ENCODE data around the gene LHX8. TPM values are rescaled to one million over a fixed set of nuclear protein-coding genes. Genes with fewer than 3 reads are reported as not detected.
"Not testable (repeated sequence)": the region's sequence is repeated elsewhere in the genome, so short reads cannot be mapped to it uniquely, and the experiment has no call there.

Gene LHX8
- total RNA-seq, 1 experiment from 2014 or later: not detected

DNA sequence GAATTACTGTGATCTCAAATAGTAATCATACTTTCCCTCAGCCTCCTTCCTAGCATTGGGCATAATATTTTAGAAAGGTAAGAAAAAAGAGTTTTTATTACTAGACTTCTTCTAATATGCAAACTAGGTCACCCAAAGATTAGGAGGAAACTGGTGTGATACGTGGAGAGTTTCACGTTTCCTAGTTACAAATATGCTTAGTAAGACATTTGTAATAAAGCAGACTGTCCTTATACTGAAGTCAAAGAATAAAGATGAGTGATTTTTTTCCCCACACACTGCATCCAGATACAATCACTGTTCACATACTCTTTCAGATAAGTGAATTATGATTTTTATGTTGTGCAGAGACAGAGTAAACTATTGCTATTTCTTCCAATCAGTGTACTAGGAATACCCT lies 17.9 kb downstream of the LHX8 start:
- Histone ChIP-seq H3K36me3 (replicated peaks; ENCODE audit: control insufficient read depth, insufficient read depth, low read length) (no peaks in the 10 kb centered on the region), H3K27me3 (ENCODE audit: control insufficient read depth, insufficient read depth, low read length) (no peaks in the 10 kb centered on the region), H3K4me3 (ENCODE audit: insufficient read depth, low read depth, low read length) (no peak overlapping the region)
- DNase-seq: no peak

DNA sequence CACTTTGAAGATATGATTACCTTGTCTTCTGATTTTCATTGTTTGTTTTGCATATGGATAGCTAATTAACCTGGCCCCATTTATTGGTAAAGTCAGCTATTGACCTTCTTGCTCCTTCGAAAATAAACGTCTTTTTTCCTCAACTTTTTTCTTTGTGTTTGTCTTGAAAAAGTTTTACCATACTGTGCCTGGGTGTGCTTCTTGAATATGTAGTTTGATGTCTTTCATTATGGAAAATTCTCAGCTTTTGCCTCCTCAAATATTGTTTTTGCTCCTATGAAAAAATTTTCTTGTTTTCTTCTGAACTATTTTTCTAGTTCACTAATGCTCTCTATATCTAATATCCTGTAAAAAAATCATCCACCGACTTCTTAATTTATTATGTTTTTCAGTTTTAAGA lies 25.0 kb downstream of the LHX8 start:
- H3K27me3 ChIP-seq (ENCODE audit: control insufficient read depth, insufficient read depth, low read length): no peaks in the 10 kb centered on the region
- H3K4me3 ChIP-seq (ENCODE audit: insufficient read depth, low read depth, low read length): no peak overlapping the region
- H3K36me3 ChIP-seq (replicated peaks; ENCODE audit: control insufficient read depth, insufficient read depth, low read length): no peaks in the 10 kb centered on the region
- no peak for DNase-seq

DNA sequence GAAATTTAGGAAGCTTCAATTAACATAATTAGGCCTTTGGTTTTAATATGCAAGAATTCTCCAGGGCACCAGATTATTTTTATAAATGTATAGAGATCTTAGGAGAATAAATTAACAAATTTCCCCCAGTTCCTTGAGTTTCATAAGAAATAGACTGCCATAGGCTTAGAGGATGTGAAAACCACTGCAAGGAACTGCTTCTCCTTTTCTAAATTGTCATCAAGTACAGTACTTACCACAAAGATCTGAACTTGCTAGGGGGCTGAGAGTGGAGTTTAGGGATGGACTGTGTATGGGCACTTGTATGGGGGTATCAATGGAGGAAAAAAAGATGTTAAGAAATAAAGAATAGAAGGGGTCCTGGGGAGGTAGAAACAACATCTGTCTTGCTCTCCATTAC lies 31.1 kb downstream of the LHX8 start:
- Histone ChIP-seq H3K36me3 (replicated peaks; ENCODE audit: control insufficient read depth, insufficient read depth, low read length) (no peaks in the 10 kb centered on the region), H3K4me3 (ENCODE audit: insufficient read depth, low read depth, low read length) (no peak overlapping the region), H3K27me3 (ENCODE audit: control insufficient read depth, insufficient read depth, low read length) (no peaks in the 10 kb centered on the region)
- no peak for DNase-seq

DNA sequence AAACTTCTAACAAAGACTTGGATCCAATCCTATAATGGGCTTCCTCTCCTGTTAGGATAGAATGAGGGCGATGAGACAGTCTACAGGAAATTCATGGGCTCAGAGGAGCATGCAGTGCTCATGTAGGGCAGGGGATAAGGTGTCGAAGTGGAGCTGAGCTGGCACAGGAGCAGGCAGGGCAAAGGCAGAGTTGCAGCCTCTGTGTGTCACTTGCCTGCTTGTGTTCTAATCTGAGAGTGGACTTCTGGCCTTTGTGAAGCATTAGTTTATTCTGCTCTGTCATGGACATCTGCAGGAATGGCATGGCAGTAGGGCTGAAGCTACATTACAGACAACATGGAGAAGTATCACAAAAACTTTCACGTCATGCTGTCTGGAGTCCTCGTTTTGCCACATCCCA lies 32.6 kb downstream of the LHX8 start:
- no peak for DNase-seq

DNA sequence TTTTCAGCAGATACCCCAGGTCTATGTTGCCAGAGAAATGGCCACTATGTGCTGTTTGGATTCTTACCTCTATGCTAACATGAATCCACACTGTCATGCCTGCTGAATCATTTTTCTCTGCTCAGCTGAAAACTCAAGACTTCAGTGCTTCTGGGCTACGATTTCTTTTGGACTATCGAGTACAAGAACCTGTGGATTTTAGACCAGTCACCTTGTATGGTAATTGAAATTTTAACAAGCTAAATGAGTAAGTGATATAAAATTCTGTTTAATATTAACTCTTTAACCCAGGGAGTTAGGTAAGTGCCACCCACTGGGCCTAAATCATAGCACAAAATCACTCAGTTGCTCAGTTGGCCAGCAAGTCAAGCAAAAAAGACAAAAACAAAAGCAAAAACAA lies 35.8 kb downstream of the LHX8 start:
- DNase-seq: no peak
- Histone ChIP-seq H3K36me3 (replicated peaks; ENCODE audit: control insufficient read depth, insufficient read depth, low read length) (no peaks in the 10 kb centered on the region), H3K27me3 (ENCODE audit: control insufficient read depth, insufficient read depth, low read length) (no peaks in the 10 kb centered on the region), H3K4me3 (ENCODE audit: insufficient read depth, low read depth, low read length) (no peak overlapping the region)

More for the DNA sequence above, 32.6 kb downstream of the LHX8 start:
- Histone ChIP-seq H3K4me3 (ENCODE audit: insufficient read depth, low read depth, low read length) (no peak overlapping the region), H3K36me3 (replicated peaks; ENCODE audit: control insufficient read depth, insufficient read depth, low read length) (no peaks in the 10 kb centered on the region), H3K27me3 (ENCODE audit: control insufficient read depth, insufficient read depth, low read length) (no peaks in the 10 kb centered on the region)

DNA sequence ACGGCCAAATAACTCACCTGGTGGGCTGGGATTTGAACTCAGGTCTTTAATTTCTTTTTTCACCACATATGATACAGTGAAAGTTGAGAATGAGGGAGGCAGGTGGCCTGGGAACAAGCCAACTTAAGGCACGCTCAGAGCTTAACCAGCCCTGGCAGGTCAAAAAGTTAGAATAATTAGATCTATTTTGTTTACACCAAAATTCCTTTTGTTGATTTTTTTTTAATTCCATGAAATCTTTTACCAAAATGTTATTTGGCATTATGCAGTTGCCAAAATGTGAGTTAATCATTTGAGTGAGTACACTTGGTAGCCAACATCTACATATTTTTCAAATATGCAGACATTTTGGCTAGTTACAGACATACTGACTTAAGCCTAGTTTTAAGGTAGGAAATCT lies 36.8 kb downstream of the LHX8 start:
- DNase-seq: no peak
- H3K4me3 ChIP-seq (ENCODE audit: insufficient read depth, low read depth, low read length): no peak overlapping the region
- no peaks in the 10 kb centered on the region for H3K36me3 ChIP-seq (replicated peaks; ENCODE audit: control insufficient read depth, insufficient read depth, low read length)
- no peaks in the 10 kb centered on the region for H3K27me3 ChIP-seq (ENCODE audit: control insufficient read depth, insufficient read depth, low read length)

DNA sequence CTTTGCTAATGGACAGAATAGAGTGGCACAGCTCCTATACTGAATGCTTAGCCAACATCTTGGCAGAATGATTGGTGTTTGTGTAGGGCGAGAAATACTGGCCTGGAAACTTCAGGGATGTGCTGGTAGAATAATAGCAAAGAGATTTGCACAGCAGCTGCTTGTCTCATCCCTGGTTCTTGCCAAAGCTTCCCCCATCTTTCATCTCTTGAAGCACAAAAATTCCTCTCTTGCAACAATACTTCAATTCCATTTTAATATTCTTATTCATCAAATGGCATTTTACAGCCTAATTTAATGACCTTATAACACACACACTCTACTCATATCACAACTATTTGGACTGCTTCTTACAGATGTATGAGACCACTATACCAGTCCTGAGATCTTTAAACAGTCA lies 37.7 kb downstream of the LHX8 start:
- Histone ChIP-seq H3K27me3 (ENCODE audit: control insufficient read depth, insufficient read depth, low read length) (no peaks in the 10 kb centered on the region), H3K36me3 (replicated peaks; ENCODE audit: control insufficient read depth, insufficient read depth, low read length) (no peaks in the 10 kb centered on the region), H3K4me3 (ENCODE audit: insufficient read depth, low read depth, low read length) (no peak overlapping the region)
- DNase-seq: no peak

DNA sequence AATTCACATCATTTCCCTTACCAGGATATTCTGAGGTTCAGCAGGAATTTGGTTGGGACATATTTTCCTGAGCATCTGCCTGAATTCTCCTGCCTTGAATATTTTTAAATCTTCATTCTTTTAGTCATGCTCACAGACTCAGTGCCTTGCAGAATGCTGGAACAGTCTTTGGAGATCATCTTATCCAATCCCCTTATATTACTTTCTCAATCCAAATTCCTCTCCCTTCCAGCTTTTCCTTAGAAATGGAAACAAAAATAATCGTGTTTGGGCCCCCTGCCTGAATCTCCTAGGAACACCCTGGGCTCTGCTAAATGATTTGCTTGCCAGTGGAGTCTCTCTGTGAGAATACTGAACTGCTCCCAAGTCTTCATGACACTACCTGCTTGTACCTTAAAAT lies 38.4 kb downstream of the LHX8 start:
- H3K4me3 ChIP-seq (ENCODE audit: insufficient read depth, low read depth, low read length): no peak overlapping the region
- no peak for DNase-seq
- H3K36me3 ChIP-seq (replicated peaks; ENCODE audit: control insufficient read depth, insufficient read depth, low read length): no peaks in the 10 kb centered on the region
- H3K27me3 ChIP-seq (ENCODE audit: control insufficient read depth, insufficient read depth, low read length): no peaks in the 10 kb centered on the region

DNA sequence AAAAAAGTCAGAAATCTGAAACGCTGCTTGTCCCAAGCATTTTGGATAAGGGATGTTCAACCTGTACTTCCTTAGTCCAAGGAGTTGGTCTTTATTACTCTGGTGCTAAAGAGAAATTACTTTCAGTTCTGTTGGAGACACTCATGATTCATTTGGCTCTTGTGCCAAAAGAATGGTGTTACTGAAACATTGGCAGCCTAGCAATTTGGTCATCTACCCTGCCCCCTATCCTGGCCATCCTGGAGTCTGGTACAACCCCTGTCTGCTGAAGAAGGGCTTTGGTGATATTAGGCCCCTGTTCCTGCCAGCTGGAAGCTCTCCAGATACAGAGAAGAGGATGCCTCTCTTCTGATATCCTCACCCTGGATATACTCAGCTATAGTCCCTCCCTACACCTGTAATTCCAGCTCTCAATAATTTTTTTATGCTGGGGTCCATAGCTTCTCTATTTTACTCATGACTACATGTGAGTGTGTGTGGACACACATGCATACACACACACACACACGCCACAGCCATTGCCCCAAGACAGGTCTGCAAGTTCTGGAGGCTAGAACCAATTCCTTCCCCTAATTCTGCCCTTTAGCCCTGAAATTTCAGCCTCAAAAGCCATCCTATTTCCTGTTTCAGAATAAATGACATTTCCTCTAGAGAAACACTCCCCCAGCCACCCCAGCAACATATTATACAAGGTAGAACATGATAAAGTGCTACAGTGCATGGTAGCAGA lies 40.0 kb downstream of the LHX8 start:
- DNase-seq: no peak
- Histone ChIP-seq H3K4me3 (ENCODE audit: insufficient read depth, low read depth, low read length) (no peak overlapping the region), H3K27me3 (ENCODE audit: control insufficient read depth, insufficient read depth, low read length) (no peaks in the 10 kb centered on the region), H3K36me3 (replicated peaks; ENCODE audit: control insufficient read depth, insufficient read depth, low read length) (no peaks in the 10 kb centered on the region)

DNA sequence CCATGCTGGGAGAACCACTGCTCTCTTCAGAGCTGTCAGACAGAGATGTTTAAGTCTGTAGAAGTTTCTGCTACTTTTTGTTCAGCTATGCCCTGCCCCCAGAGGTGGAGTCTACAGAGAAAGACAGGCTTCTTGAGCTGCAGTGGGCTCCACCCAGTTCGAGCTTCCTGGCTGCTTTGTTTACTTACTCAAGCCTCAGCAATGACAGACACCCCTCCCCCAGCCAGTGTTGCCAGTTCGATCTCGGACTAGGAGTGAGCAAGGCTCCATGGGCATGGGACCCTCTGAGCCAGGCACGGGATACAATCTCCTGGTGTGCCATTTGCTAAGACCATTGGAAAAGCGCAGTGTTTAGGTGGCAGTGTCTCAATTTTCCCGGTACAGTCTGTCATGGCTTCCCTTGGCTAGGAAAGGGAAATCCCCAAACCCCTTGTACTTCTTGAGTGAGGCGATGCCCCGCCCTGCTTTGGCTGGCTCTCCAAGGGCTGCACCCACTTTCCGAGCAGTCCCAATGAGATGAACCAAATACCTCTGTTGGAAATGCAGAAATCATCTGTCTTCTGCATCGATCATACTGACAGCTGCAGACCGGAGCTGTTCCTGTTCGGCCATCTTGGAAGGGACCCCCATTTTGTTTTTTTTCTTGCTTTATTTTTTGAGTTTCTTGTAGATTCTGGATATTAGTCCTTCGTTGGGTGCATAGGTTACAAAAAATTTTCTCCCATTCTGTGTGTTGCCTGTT lies 47.2 kb downstream of the LHX8 start:
- H3K27me3 ChIP-seq (ENCODE audit: control insufficient read depth, insufficient read depth, low read length); H3K4me3 ChIP-seq (ENCODE audit: insufficient read depth, low read depth, low read length); DNase-seq; H3K36me3 ChIP-seq (replicated peaks; ENCODE audit: control insufficient read depth, insufficient read depth, low read length): not testable (repeated sequence)

DNA sequence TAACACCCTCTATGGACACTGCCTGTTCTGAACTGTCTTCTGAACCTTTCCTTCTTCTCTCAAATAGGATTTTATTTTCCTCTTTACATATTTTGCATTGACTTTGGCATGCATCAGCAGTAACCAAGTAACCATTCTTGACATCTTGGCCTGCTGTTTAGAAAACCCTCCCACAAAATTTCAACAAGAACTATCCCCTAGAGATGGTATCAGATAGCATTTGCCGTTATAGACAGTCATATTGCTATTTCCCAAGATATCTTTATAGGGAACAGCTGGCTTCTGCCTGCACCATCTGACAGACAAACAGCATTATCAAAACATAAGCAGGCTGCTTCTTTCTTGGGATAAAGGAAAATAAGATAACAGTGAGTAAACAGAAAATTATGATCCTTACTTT lies 54.7 kb downstream of the LHX8 start:
- DNase-seq: no peak
- no peak overlapping the region for H3K4me3 ChIP-seq (ENCODE audit: insufficient read depth, low read depth, low read length)
- H3K27me3 ChIP-seq (ENCODE audit: control insufficient read depth, insufficient read depth, low read length): no peaks in the 10 kb centered on the region; the same call in 1 of the 2 replicates
- no peaks in the 10 kb centered on the region for H3K36me3 ChIP-seq (replicated peaks; ENCODE audit: control insufficient read depth, insufficient read depth, low read length)

DNA sequence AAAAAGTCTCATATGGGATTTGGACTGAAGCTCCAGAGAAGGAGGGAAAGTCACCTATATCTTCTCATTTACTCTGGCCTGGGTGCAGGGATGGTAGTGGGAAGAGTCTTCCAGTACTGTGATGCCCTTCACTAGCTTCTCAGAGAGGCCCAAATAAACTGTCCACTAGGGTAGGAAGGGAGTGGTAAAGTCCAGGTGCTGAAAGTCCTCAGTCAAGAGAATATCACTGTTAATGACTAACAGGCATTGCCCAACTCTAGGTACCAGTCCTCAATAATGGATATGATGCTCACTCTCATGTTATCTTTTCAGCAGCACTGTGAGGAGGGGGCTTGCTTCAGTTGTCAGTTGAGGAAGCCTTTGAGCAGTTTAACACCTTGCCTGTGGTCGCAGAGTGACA lies 64.0 kb downstream of the LHX8 start:
- Histone ChIP-seq H3K36me3 (replicated peaks; ENCODE audit: control insufficient read depth, insufficient read depth, low read length) (no peaks in the 10 kb centered on the region), H3K27me3 (ENCODE audit: control insufficient read depth, insufficient read depth, low read length) (no peaks in the 10 kb centered on the region; the same call in 1 of the 2 replicates), H3K4me3 (ENCODE audit: insufficient read depth, low read depth, low read length) (no peak overlapping the region)
- no peak for DNase-seq

DNA sequence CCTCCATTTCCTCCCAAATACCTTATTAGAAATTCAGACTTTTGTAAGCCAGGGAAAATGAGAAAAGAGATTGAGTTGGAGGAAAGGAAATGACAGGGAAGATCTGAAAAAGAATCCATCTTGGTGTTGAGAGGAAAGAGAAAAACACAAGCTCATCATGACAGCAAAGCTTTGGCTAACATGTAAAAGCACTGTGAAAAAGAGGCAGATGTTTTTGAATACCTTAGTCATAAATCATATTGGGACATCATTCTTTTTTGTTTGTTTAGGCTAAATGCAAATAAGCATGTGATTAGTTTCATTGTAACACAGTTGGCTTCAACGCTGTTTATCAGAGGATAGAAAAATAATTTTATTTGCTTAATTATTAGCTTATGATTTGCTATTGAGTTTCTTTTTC lies 64.6 kb downstream of the LHX8 start:
- no peak overlapping the region for H3K4me3 ChIP-seq (ENCODE audit: insufficient read depth, low read depth, low read length)
- DNase-seq: no peak
- H3K27me3 ChIP-seq (ENCODE audit: control insufficient read depth, insufficient read depth, low read length): no peaks in the 10 kb centered on the region; the same call in 1 of the 2 replicates

DNA sequence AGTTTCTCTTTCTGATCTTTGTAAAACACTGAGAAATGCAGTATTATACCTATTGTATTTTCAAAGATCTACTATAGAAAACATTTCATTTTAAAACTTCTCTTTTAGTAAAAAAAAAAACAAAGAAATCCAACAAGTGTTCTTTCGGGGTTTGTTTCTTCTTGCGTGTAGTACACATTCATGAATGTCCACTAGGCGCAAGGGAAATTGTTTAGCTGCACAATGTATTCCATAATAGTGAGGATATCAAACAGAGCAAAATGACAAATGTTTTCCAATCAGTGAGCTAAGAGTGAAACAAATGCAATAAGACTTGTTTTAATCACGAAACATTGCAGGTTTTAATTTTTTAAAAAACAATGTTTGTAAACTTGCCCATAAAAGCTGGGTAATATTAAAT lies 68.6 kb downstream of the LHX8 start:
- H3K27me3 ChIP-seq (ENCODE audit: control insufficient read depth, insufficient read depth, low read length): no peaks in the 10 kb centered on the region
- no peak for DNase-seq
- no peak overlapping the region for H3K4me3 ChIP-seq (ENCODE audit: insufficient read depth, low read depth, low read length)

More for the DNA sequence above, 64.6 kb downstream of the LHX8 start:
- no peaks in the 10 kb centered on the region for H3K36me3 ChIP-seq (replicated peaks; ENCODE audit: control insufficient read depth, insufficient read depth, low read length)

More for the DNA sequence above, 68.6 kb downstream of the LHX8 start:
- no peaks in the 10 kb centered on the region for H3K36me3 ChIP-seq (replicated peaks; ENCODE audit: control insufficient read depth, insufficient read depth, low read length)
